Esophagus squamous epithelium (tissue), 5 donors: ENCODE data around the gene SPRY4. TPM values are rescaled to one million over a fixed set of nuclear protein-coding genes. Genes with fewer than 3 reads are reported as not detected.
A peak's percentile ranks its signal among the peaks of the same experiment; 100 is the strongest.
"Not testable (repeated sequence)": the region's sequence is repeated elsewhere in the genome, so short reads cannot be mapped to it uniquely, and the experiment has no call there.

Source experiments
- DNase-seq: peaks from one replicate; lab custom pipeline; 2025; lab: John Stamatoyannopoulos, UW
- H3K27ac ChIP-seq, 4 donors: fragments of 200-600 bp; sonication (generic); one replicate each; pipeline ENCODE4 v1.5.1; 2016 to 2019; ENCODE audit warnings: mild to moderate bottlenecking in 1 of 4
- H3K27me3 ChIP-seq, 4 donors: fragments of 200-600 bp; sonication (generic); 1 replicate in 3 of 4; 2 replicates in 1 of 4; pipeline versions ENCODE4 v1.5.1 to v1.6.0; 2017 to 2021; ENCODE audit warnings: antibody characterized with exemption in 1 of 4
- H3K36me3 ChIP-seq, 3 donors: fragments of 200-600 bp; sonication (generic); one replicate each; pipeline ENCODE4 v1.5.1; 2016 to 2019
- H3K4me1 ChIP-seq, 3 donors: fragments of 200-600 bp; sonication (generic); one replicate each; pipeline ENCODE4 v1.5.1; 2017 to 2019
- H3K4me3 ChIP-seq, 4 donors: fragments of 200-600 bp; sonication (generic); 1 replicate in 3 of 4; 2 replicates in 1 of 4; pipeline ENCODE4 v1.5.1; 2016 to 2019; ENCODE audit warnings: mild to moderate bottlenecking in 2 of 4, moderate library complexity in 1 of 4
- H3K9me3 ChIP-seq, 3 donors: fragments of 200-600 bp; sonication (generic); one replicate each; pipeline ENCODE4 v1.5.1; 2016 to 2019
- POLR2A ChIP-seq, 4 donors: fragments of 450-650 bp; IDR thresholded peaks; one replicate each; pipeline ENCODE4 v1.6.1; 2017; ENCODE audit warnings: antibody characterized with exemption in 4 of 4, mild to moderate bottlenecking in 4 of 4, moderate library complexity in 3 of 4
- WGBS, 2 donors: methylation state at CpG; one replicate each; pipeline ENCODE4 v1.1.5; 2018; 5-methylcytosine and 5-hydroxymethylcytosine counted together
- intact Hi-C: fragments of 100-400 bp; cut with DNase I; formaldehyde crosslinking; loops from one replicate; pipeline ENCODE4 v1.15.0; 2022
- total RNA-seq, 4 donors: library from RNA; depleted of rRNA; stranded (reverse); fragments of >200 nt; gene quantifications; one replicate each; pipeline ENCODE4 v1.1.0, GENCODE V29; 2016
- TF ChIP-seq, protein P1 (sequence below), 6 experiments: fragments of 450-650 bp in 4 of 6; fragments of 200-600 bp in 2 of 6; sonication (generic) in 2 of 6; IDR thresholded peaks; one replicate each; pipeline ENCODE4 v1.5.1; 2016 to 2019; ENCODE audit warnings: antibody characterized with exemption in 6 of 6, mild to moderate bottlenecking in 4 of 6, moderate library complexity in 4 of 6
- donor health status: DM: yes; HTN: yes; CAD: no.

The SPRY4 gene
- total RNA-seq, 4 donors from 2014 or later, result 1.9 to 7.1 (median 4.4) TPM

GRCh38 chr5:142339781-142340180 lies 15.0 kb upstream of the SPRY4 start:
- WGBS, 2 donors, result 75 to 89% methylated on average over 3 of the region's 3 CpGs
- TF ChIP-seq, protein P1, sequence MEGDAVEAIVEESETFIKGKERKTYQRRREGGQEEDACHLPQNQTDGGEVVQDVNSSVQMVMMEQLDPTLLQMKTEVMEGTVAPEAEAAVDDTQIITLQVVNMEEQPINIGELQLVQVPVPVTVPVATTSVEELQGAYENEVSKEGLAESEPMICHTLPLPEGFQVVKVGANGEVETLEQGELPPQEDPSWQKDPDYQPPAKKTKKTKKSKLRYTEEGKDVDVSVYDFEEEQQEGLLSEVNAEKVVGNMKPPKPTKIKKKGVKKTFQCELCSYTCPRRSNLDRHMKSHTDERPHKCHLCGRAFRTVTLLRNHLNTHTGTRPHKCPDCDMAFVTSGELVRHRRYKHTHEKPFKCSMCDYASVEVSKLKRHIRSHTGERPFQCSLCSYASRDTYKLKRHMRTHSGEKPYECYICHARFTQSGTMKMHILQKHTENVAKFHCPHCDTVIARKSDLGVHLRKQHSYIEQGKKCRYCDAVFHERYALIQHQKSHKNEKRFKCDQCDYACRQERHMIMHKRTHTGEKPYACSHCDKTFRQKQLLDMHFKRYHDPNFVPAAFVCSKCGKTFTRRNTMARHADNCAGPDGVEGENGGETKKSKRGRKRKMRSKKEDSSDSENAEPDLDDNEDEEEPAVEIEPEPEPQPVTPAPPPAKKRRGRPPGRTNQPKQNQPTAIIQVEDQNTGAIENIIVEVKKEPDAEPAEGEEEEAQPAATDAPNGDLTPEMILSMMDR (IDR thresholded peaks at IDR 0.05), result no peak
- no peak for TF ChIP-seq POLR2A (IDR thresholded peaks at IDR 0.05)

DNA sequence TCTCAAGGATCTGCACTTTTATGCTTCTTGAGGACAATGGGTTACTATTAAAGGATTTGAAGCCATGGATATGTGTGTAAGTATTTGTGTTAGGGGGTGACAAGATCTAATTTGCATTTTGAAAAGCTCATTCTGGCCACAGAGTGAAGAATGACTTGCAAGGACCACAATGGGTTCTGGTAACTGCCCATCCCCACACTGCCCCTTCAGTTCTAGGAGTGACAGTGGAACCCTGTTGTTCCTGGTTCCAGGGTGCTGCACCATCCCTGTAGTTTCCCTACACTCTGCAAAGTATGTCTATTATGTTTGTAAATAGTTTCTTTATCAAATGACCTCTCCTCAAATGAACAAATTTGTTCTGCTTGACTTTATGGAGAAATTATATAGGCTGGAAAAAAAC lies 9.7 kb upstream of the SPRY4 start:
- DNase-seq, result no peak
- no peak overlapping the region for H3K4me3 ChIP-seq
- H3K27ac ChIP-seq, result no peak overlapping the region
- no peaks in the 10 kb centered on the region for H3K9me3 ChIP-seq
- H3K27me3 ChIP-seq, result no peaks in the 10 kb centered on the region
- TF ChIP-seq POLR2A (IDR thresholded peaks at IDR 0.05), result no peak
- intact Hi-C loops, result no loop called here
- H3K4me1 ChIP-seq, result no peaks in the 10 kb centered on the region
- no peaks in the 10 kb centered on the region for H3K36me3 ChIP-seq

More at GRCh38 chr5:142339781-142340180, 15.0 kb upstream of the SPRY4 start:
- Histone ChIP-seq H3K27me3 (no peaks in the 10 kb centered on the region), H3K4me1 (no peaks in the 10 kb centered on the region), H3K4me3 (no peak overlapping the region), H3K36me3 (no peaks in the 10 kb centered on the region), H3K9me3 (peaks cover 7 to 16% (median 8%) of the 10 kb centered on the region in 3 donors), H3K27ac (no peak overlapping the region)
- intact Hi-C loops, result no loop called here
- no peak for DNase-seq

DNA sequence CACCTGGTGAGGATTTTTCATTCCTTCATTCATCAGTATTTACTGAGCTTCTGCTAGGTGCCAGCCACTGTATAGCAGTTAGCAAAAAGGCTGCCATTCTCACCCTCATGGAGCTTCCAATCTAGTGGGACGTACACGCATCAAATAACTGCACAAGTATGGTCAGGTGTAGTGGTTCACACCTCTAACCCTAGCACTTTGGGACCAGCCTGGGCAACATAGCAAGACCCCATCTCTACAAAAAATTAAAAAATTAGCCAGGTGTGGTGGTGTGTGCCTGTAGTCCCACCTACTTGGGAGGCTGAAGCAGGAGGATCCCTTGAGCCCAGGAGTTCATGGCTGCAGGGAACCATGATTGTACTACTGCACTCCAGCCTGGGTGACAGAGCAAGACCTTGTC lies 8.9 kb upstream of the SPRY4 start:
- H3K36me3 ChIP-seq, H3K4me1 ChIP-seq, H3K9me3 ChIP-seq, H3K4me3 ChIP-seq, H3K27ac ChIP-seq, intact Hi-C loops, H3K27me3 ChIP-seq, DNase-seq: not testable (repeated sequence)
- 89 to 100% methylated on average over 2 of the region's 2 CpGs for WGBS, 2 donors

DNA sequence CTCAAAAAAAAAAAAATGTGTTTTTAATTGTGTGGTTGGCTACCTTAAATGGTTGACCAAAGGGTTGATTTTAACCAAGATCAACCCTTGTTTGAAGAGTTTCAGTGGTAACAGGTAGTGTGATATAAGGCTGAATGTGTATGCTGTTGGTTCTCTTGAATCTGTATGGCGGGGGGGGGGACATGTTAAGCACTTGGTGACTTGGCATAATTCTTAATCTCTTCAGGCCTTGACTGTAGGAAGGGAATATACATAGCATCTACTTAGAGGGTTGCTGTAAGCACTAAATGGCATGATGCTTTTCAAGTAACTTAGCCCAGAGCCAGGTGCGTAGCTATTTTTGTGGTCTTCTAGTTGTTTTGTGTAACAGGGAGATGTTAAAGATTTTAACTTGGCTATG lies 5.6 kb upstream of the SPRY4 start:
- Histone ChIP-seq H3K27me3 (peaks cover 0 to 32% (median 0%) of the 10 kb centered on the region in 4 donors), H3K27ac (no peak overlapping the region), H3K36me3 (no peaks in the 10 kb centered on the region), H3K9me3 (no peaks in the 10 kb centered on the region), H3K4me3 (no peak overlapping the region), H3K4me1 (peaks cover 8 to 18% (median 13%) of the 10 kb centered on the region in 3 donors)
- WGBS, 2 donors, result 47 to 100% methylated on average over 1 to 2 of the region's 2 CpGs
- intact Hi-C loops, result no loop called here
- DNase-seq, result no peak
- no peak for TF ChIP-seq POLR2A (IDR thresholded peaks at IDR 0.05)
- TF ChIP-seq, protein P1 (IDR thresholded peaks at IDR 0.05), result no peak

- Histone ChIP-seq H3K36me3 (no peaks in the 10 kb centered on the region), H3K27ac (no peak overlapping the region), H3K9me3 (no peaks in the 10 kb centered on the region), H3K27me3 (peaks cover 0 to 36% (median 0%) of the 10 kb centered on the region in 4 donors), H3K4me3 (no peak overlapping the region), H3K4me1 (peaks cover 13 to 22% (median 16%) of the 10 kb centered on the region in 3 donors)
- TF ChIP-seq, protein P1 (IDR thresholded peaks at IDR 0.05), result no peak
- no peak for TF ChIP-seq POLR2A (IDR thresholded peaks at IDR 0.05)
- intact Hi-C loops, result no loop called here
- whole genome bisulfite sequencing, 2 donors, result 94 to 95% methylated on average over 3 to 6 of the region's 6 CpGs
- no peak for DNase-seq
Measured at GRCh38 chr5:142330026-142330425, 5.2 kb upstream of the SPRY4 start.

DNA sequence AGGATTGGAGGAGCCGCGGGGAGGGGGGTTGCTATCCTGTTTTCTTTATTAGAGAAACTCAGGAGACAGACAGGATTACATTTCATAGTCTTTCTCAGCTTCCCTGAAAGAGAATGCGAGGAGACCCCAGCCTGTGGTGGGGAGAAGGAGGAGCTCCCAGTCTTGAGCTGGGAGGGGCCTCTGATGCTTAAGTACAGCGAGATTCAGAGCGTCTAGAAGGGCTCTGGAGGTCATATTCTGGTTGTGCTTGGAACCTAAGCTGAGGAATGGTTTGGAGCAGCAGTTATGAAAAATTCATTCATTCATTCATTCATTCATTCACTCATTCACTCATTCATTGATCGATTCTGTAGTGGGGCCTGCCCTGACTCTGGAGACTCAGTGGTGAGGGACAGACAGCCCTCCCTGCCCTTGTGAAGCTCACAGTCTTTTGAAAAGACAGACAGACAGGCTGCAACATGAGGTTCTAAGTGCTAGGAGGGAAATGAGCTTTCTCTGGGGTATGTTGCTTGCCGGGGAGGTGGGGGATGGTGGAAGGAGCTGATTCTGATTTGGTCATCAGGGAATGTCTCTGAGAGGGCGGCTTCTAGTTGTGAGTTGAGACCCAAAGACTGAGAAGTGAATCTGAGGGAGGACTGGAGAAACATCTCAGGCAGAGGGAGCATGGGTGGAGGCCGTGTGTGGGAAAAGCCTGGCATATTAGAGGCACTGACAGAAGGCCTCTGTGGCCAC lies 2.5 kb upstream of the SPRY4 start:
- WGBS, 2 donors, result 61 to 64% methylated on average over 8 to 9 of the region's 9 CpGs
- H3K36me3 ChIP-seq, result no peaks in the 10 kb centered on the region
- intact Hi-C loops, result no loop called here
- H3K4me1 ChIP-seq, result peaks cover 22 to 50% (median 23%) of the 10 kb centered on the region in 3 donors
- no peak for DNase-seq
- no peak overlapping the region for H3K4me3 ChIP-seq
- H3K9me3 ChIP-seq, result no peaks in the 10 kb centered on the region
- peaks cover 0 to 59% (median 2%) of the 10 kb centered on the region in 4 donors for H3K27me3 ChIP-seq
- H3K27ac ChIP-seq, result peak overlapping the region in 1 of 4 donors; percentile 84
- TF ChIP-seq, protein P1 (IDR thresholded peaks at IDR 0.05), result no peak
- no peak for TF ChIP-seq POLR2A (IDR thresholded peaks at IDR 0.05)
